GM12891 (cell line): ENCODE results near the gene HTD2.

Experiments used
- DNase-seq: peaks from one replicate; pipeline ENCODE4 v3.0.0; 2011; ENCODE audit warnings: low spot score; ENCODE audit not compliant: insufficient read length
- FAIRE-seq: peaks from 2 replicates; lab custom pipeline; 2011; peaks lifted over from hg19 to GRCh38; lab: Jason Lieb, UNC
- PAX5 ChIP-seq: IDR thresholded peaks from 2 replicates; pipeline ENCODE4 v1.6.1; 2011; ENCODE audit warnings: low read length, moderate library complexity, mild to moderate bottlenecking; ENCODE audit not compliant: insufficient read depth, severe bottlenecking
- POLR2A ChIP-seq: IDR thresholded peaks from 2 replicates; pipeline ENCODE4 v1.6.1; 2011; ENCODE audit warnings: low read depth, low read length, control low read depth
- POLR2AphosphoS5 ChIP-seq: IDR thresholded peaks from 2 replicates; pipeline ENCODE4 v1.6.1; 2011; ENCODE audit warnings: low read depth, low read length, control low read depth
- POU2F2 ChIP-seq: IDR thresholded peaks from 2 replicates; pipeline ENCODE4 v1.6.1; 2011; ENCODE audit warnings: low read depth, mild to moderate bottlenecking, control low read depth, low read length, moderate library complexity
- SPI1 ChIP-seq: IDR thresholded peaks from 2 replicates; pipeline ENCODE4 v1.6.1; 2011; ENCODE audit warnings: low read depth, low read length, control low read depth
- TAF1 ChIP-seq: IDR thresholded peaks from 2 replicates; pipeline ENCODE4 v1.6.1; 2011; ENCODE audit warnings: low read depth, low read length, control low read depth

The HTD2 gene

GRCh38 chr3:58296269-58296668, 10.1 kb upstream of the HTD2 start:
- no peak for TF ChIP-seq POLR2AphosphoS5
- TF ChIP-seq POLR2A: no peak
- no peak for TF ChIP-seq PAX5
- TF ChIP-seq POU2F2: no peak
- TF ChIP-seq TAF1: no peak
- no peak for TF ChIP-seq SPI1
- FAIRE-seq: no peak
- no peak for DNase-seq

GRCh38 chr3:58296843-58297242, 9.5 kb upstream of the HTD2 start:
- FAIRE-seq (no peak), DNase-seq (no peak)
- TF ChIP-seq POLR2A (no peak), PAX5 (no peak), SPI1 (no peak), TAF1 (no peak), POLR2AphosphoS5 (no peak), POU2F2 (no peak)

- DNase-seq: no peak
- FAIRE-seq: no peak
- no peak for TF ChIP-seq POLR2A
- TF ChIP-seq POU2F2: no peak
- no peak for TF ChIP-seq TAF1
- no peak for TF ChIP-seq PAX5
- TF ChIP-seq POLR2AphosphoS5: no peak
- no peak for TF ChIP-seq SPI1
Observed at GRCh38 chr3:58298190-58298589, 8.1 kb upstream of the HTD2 start.

GRCh38 chr3:58299075-58299474, 7.2 kb upstream of the HTD2 start:
- no peak for FAIRE-seq
- TF ChIP-seq SPI1: no peak
- TF ChIP-seq POU2F2: no peak
- no peak for TF ChIP-seq PAX5
- no peak for TF ChIP-seq TAF1
- no peak for TF ChIP-seq POLR2AphosphoS5
- no peak for TF ChIP-seq POLR2A
- no peak for DNase-seq

- no peak for DNase-seq
- no peak for TF ChIP-seq TAF1
- TF ChIP-seq PAX5: no peak
- TF ChIP-seq POLR2AphosphoS5: no peak
- no peak for TF ChIP-seq POU2F2
- no peak for TF ChIP-seq POLR2A
- no peak for TF ChIP-seq SPI1
- no peak for FAIRE-seq
Observed at GRCh38 chr3:58299839-58300516, 6.3 kb upstream of the HTD2 start.

- FAIRE-seq: peak; percentile 20
- TF ChIP-seq POU2F2: no peak
- no peak for TF ChIP-seq SPI1
- TF ChIP-seq TAF1: no peak
- TF ChIP-seq PAX5: no peak
- TF ChIP-seq POLR2AphosphoS5: no peak
- no peak for TF ChIP-seq POLR2A
- DNase-seq: no peak
Observed at GRCh38 chr3:58307639-58308215, 1.4 kb downstream of the HTD2 start.

GRCh38 chr3:58308728-58309127, 2.4 kb downstream of the HTD2 start:
- FAIRE-seq: no peak
- TF ChIP-seq POLR2AphosphoS5 (0 out of 2 replicates have a peak, but pooled peaks have one; percentile 21), POLR2A (no peak), PAX5 (no peak), TAF1 (no peak)
- DNase-seq: no peak

- FAIRE-seq: no peak
- no peak for DNase-seq
- TF ChIP-seq TAF1 (no peak), POU2F2 (no peak), POLR2AphosphoS5 (no peak), PAX5 (no peak), SPI1 (no peak), POLR2A (no peak)
Observed at GRCh38 chr3:58317811-58318210, 11.5 kb downstream of the HTD2 start.

GRCh38 chr3:58321791-58322190, 15.5 kb downstream of the HTD2 start:
- DNase-seq (no peak), FAIRE-seq (no peak)
- TF ChIP-seq SPI1 (no peak), POU2F2 (no peak), POLR2AphosphoS5 (no peak), PAX5 (no peak), TAF1 (no peak), POLR2A (no peak)
